Suprapubic skin (tissue), 3 donors: Measurements from ENCODE around the gene THUMPD3.

Source experiments
- CTCF ChIP-seq, 2 donors: fragments of 200-600 bp in 1 of 2; fragments of 450-650 bp in 1 of 2; sonication (generic) in 1 of 2; IDR thresholded peaks; one replicate each; pipeline ENCODE4 v1.5.1; 2016 to 2019; ENCODE audit warnings: antibody characterized with exemption in 2 of 2, mild to moderate bottlenecking in 1 of 2, moderate library complexity in 1 of 2
- EP300 ChIP-seq: sonication (generic); formaldehyde crosslinking; IDR thresholded peaks from one replicate; pipeline ENCODE4 v1.6.1; 2017; ENCODE audit warnings: antibody characterized with exemption
- POLR2A ChIP-seq, 2 donors: fragments of 450-650 bp; IDR thresholded peaks; one replicate each; pipeline ENCODE4 v1.6.1; 2017; ENCODE audit warnings: antibody characterized with exemption in 2 of 2, mild to moderate bottlenecking in 2 of 2, moderate library complexity in 2 of 2

- TF ChIP-seq CTCF (IDR thresholded peaks at IDR 0.05) (no peak), POLR2A (IDR thresholded peaks at IDR 0.05) (no peak), EP300 (no peak)
Observed at GRCh38 chr3:9404680-9405079, 41.8 kb downstream of the THUMPD3 start.
